GM18505 (cell line): Measurements from ENCODE around the gene HMCN1.

Source experiments
- ATAC-seq: cut with Tn5 transposase; IDR thresholded peaks from one replicate; pipeline ENCODE4 v1.9.1; 2021; ENCODE audit not compliant: unreplicated experiment
- POLR2A ChIP-seq: IDR thresholded peaks from 4 replicates; pipeline ENCODE4 v1.6.1; 2011; ENCODE audit warnings: borderline replicate concordance; ENCODE audit not compliant: insufficient read depth, insufficient read length; ENCODE audit errors: extremely low read depth

The HMCN1 gene

DNA sequence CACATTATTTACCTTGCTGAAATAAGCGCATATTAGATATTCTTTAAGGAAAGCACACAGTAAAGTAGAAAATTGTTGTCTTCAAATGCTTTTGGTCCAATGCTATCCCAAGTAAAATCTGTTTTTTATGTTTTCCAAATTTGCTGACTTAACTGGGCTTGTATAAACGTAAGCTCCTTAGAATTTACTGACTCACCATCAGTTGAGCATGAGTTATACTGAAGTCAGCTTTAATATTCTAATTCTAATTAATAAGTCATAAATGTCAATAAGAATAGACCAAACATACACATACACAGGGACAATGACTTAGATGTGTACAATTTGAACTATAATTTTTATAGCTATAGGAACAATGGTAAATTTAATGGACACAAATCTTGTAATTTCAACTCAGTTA, 321.7 kb downstream of the HMCN1 start:
- no peak for ATAC-seq
- no peak for TF ChIP-seq POLR2A

DNA sequence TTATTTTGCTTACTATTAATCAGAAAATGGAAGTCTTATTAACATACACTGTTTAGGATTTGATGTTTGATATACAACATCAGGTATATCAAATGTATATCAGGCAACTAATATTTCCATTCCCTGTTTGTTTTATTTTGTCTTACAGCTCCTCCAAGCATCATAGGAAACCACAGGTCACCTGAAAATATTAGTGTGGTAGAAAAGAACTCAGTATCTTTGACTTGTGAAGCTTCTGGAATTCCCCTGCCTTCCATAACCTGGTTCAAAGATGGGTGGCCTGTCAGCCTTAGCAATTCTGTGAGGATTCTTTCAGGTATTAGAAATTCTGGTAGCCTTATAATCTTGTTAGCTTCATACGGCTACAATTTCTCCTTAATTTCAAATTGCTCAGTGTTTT, 322.9 kb downstream of the HMCN1 start:
- no peak for ATAC-seq

DNA sequence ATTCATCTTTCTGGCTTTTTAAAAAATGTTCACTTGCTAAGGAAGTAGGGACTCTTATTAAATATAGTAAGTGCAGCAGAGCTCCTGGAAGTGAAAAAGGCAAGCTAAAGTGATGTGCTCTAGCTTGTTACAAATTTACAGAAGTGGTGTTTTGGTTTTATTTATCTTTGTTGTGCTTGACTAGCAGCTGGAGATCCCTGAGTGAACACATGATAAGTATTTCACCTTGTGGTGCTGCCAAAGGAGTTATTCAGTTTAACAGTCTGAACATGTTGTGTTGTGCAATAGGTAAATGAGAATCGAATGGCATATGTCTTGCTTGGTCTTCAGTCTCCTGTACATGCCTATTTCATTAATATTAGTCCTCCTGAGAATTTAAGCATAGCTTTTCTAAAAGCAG, 325.1 kb downstream of the HMCN1 start:
- no peak for ATAC-seq
- TF ChIP-seq POLR2A, result no peak

More for the DNA sequence above, 322.9 kb downstream of the HMCN1 start:
- no peak for TF ChIP-seq POLR2A

DNA sequence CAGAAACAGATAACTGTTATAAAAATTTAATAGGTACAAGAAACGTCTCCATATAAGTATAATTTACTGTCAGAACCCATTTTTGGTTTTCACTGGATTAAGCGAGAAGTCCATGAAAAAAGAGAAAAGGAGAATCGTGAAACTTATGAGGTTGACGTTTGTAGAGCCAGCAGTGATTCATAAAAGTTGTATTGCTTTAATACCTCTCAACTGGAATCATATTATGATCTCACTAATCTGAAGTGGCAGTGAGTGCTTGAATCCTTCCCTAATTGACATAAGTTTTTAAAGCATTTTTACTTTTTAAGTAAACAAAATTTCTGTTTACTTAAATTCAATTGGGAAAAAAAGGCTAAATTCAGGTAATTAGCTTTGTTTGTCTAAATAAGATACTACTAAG, 325.6 kb downstream of the HMCN1 start:
- TF ChIP-seq POLR2A, result no peak
- ATAC-seq, result no peak

DNA sequence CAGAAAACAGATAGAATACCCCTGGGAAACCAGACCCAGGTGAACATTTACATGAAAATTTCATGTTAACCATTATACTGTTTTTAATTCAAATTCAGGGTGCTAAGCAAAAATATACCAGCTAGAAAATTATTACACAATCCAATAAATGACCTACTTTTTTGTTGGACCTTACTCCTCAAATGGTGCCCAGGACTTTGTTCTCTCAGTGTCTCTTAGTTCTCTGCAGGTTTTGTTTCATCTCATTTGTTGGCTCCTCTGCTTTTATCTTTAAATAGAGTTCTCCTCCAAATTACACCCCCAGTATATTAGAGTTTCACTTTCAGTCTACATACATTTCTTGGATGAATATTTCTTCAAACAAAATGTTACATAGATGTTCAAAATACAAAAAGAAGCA, 326.0 kb downstream of the HMCN1 start:
- no peak for TF ChIP-seq POLR2A
- ATAC-seq, result no peak

DNA sequence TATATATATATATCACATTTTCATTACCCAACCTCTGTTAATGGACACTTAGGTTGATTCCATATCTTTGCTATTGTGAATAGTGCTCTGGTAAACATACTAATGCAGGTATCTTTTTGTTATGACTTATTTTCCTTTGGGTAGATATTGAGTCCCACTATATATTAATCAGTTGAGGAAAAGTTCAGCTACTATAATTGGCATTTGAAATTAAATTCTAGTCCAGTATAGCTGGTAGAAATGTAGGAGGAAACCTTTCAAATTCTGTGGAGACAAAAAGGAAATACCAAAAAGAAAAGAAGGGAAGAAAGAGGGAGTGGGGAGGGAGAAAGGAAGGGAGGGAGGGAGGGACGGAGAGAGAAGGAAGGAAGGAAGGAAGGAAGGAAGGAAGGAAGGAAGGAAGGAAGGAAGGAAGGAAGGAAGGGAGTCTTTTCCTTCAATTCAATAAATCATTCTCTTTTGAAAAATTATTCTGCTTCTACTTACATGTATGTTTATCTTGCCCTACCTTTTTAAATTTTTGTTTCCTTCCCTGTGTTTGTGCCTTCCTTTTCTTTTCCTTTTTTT, 329.0 kb downstream of the HMCN1 start:
- ATAC-seq, result no peak

DNA sequence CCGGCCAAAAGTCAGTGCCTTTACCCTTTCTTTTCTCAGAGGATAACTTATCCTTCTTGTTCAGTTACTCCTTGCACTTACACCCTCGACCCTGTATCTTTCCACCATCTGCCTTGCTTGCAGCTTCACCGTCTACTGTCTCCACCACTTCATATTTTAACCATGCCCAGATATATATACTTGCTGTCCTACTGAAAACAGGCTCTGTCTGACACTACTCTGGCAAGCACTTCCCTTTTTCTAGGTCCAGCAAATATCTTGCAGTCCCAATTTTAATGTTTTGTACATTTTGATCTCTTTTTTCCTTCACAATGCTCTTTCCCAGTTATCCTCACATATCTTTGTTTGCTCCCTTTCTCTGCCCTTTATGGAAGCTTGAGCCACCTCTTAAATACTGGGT, 332.2 kb downstream of the HMCN1 start:
- no peak for ATAC-seq
- TF ChIP-seq POLR2A, result no peak

More for the DNA sequence above, 329.0 kb downstream of the HMCN1 start:
- no peak for TF ChIP-seq POLR2A

DNA sequence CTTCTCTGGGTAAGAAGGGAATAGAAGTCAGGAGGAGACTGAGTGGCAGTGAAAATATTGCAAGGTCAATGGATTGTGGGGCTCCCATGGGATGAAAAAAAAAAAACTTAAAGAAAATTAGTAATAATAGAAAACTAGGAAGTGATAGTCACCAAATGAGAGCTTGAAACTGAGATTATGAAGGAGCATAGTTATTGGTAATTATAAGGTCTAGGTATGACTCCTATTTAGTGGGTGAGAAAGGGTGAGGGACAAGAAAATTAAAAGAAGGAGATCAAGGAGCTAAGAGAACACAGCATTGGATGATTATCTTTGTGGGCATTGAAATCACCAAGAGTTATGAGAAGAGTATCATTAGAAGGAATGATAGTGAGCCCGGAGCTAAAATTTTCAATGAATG, 339.5 kb downstream of the HMCN1 start:
- no peak for ATAC-seq
- no peak for TF ChIP-seq POLR2A

DNA sequence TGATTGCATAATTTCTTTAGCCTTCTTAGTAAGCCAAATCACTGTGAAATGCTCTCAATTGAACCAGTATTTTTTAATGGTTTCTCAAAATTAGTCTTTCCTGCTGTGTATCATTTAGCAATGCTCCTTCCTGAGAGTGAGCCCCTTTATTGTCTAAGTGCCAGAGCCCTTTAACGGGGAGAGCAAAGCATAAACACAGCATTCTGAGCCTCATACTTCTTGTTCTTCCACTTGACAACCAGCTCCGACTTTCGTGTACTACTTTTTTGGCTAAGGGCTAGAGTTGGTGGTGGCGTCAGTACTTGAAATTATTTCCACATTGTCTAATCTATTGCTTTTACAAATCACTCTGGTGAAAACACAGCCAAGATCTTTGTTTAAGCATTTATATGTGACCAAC, 341.8 kb downstream of the HMCN1 start:
- ATAC-seq, result no peak
- no peak for TF ChIP-seq POLR2A

DNA sequence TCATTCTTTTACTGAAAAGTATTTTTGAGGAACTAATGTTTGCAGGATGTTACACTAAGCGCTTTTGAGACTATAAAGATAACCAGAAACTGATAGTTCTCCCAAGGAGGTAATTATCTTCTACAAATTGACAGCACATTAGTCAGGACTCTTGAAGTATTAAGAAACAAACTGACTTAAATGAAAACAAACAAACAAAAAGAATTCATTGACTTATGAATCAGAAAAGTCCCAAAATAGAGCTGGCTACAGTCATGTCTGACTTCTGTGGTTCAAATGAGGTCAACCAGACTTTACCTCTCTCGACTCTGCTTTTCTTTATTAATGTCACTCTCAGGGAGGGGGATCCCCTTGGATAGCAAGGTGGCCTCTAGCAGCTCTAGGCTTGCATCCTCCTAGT, 344.1 kb downstream of the HMCN1 start:
- no peak for TF ChIP-seq POLR2A
- peak; percentile 94 for ATAC-seq

DNA sequence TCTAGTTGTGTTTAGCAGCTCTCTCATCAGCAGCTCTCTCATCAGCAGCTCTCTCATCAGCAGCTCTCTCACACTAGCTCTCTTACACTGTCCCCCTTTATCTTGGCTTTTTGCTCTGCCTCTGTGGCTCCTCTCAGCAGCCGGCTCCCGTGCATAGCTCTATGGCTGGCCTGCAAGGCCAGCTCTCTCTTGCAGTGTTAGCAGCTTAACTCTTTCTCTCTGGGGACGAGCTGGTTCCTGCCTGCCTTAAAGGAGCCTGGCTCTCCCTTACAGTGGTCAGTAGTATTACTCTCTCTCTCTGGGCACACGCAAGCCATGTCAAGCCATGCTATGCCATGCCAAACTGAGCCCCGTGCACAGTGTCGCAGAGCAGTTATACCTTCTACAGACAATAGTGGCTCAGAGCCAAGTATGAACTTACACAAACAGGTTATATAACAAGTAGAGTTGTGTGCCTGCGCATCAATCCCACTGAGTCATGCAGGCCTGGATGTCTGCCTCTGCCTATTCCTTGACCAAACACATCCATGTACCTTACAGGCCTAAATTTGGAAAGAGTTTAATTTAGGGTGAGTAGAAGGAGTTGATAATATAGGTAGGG, 345.0 kb downstream of the HMCN1 start:
- no peak for ATAC-seq
- no peak for TF ChIP-seq POLR2A

DNA sequence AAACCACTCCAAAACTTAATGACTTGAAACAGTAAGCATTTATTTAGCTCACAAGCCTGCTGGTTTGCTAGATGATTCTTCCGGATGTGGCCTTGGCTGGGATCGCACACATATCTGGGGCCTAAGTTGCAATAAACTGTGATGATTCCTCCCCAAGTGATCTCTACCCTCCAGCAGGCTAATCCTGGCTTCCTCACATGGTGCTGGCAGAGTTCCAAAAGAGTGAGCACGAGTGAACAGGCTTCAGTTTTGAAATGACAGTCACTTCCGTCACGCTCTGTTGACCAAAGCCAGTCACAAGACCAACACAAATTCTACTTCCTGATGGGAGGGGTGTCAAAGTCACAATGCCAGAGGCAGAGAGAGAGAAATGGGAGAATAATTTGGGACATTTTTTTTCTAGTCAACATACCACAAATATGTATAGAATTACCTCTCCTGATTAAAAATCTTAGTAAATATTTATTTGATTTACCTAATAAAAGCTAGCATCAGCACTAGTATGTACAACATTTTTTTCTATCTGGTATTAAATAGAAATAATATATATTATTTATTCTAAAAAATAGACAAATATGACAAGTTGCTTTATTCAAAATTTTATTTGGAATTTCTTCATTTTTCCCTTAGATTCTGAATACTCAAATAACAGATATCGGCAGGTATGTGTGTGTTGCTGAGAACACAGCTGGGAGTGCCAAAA, 348.2 kb downstream of the HMCN1 start:
- no peak for TF ChIP-seq POLR2A
- ATAC-seq, result peak; percentile 75

DNA sequence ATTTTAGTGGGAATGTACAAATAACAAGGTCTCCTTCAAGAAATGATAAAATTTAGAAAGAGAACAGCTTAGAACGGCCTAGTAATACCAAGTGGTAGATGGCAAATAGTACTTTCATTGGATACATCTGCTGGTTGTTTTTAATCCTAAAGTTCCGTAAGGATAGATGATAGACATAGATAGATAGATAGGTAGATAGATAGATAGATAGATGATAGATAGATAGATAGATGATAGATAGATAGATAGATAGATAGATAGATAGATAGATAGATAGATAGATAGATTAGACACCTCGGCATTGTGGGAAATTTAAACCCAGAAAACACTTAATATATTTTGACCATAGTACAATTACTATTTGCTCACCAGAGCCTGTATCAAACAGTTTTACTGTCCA, 352.4 kb downstream of the HMCN1 start:
- no peak for TF ChIP-seq POLR2A

DNA sequence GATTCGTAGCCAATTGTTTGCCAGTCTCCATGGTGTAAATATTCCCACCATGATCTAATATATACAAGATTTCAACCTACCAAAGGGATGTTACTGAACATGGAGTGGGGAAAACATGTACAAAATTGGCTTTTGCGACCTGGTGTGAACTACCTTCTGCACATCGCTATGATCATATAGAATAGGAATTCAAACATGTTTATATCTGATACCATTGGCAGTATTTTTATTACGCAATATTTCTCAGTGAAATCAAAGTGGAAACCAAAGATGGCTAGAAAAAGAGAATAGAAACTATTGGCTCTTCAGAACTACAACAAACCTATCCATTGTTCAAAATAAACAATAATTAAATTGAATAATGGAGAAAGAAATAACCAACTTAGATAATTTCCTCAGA, 355.7 kb downstream of the HMCN1 start:
- ATAC-seq, result no peak
- TF ChIP-seq POLR2A, result no peak

More for the DNA sequence above, 352.4 kb downstream of the HMCN1 start:
- ATAC-seq, result no peak
